ENCODE results near the gene MAML2.

MAML2 gene

DNA sequence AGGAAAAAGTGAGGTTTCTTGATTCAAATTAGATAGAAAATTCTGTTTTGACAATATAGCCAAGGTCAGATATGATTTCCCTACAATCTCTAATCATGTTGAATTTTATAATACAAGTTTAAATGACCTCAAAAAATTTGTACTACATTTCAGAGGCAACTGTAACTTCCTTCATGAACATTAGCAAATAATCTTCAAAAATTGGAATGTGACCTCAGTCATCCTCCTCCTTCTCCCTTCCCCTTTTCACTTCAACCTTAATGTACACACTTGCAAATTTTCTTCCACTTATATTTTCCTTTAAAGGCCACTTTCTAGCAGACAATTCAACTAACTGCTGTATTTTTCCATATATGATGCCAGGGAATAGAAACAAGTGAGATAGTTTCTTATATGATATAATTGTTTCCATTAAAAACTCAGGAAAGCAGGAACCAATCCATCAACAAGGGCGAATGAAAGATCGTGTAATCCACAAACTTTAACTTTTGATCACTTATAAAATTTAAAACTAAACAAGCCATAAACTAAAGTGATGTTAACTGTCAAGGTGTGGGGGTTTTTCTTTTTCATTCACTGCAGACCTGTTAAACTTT lies 60.3 kb downstream of the MAML2 start:
- no peak for DNase-seq (ENCODE audit: low read depth)
- TF ChIP-seq, protein P1, sequence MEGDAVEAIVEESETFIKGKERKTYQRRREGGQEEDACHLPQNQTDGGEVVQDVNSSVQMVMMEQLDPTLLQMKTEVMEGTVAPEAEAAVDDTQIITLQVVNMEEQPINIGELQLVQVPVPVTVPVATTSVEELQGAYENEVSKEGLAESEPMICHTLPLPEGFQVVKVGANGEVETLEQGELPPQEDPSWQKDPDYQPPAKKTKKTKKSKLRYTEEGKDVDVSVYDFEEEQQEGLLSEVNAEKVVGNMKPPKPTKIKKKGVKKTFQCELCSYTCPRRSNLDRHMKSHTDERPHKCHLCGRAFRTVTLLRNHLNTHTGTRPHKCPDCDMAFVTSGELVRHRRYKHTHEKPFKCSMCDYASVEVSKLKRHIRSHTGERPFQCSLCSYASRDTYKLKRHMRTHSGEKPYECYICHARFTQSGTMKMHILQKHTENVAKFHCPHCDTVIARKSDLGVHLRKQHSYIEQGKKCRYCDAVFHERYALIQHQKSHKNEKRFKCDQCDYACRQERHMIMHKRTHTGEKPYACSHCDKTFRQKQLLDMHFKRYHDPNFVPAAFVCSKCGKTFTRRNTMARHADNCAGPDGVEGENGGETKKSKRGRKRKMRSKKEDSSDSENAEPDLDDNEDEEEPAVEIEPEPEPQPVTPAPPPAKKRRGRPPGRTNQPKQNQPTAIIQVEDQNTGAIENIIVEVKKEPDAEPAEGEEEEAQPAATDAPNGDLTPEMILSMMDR (conservative IDR thresholded peaks at IDR 0.05; ENCODE audit: control insufficient read depth, insufficient read depth, low read depth, low read length): no peak
- no peak overlapping the region for H3K4me3 ChIP-seq (ENCODE audit: control insufficient read depth, low read depth, low read length)

GRCh38 chr11:96280444-96280843 lies 62.6 kb downstream of the MAML2 start:
- no peak for DNase-seq (ENCODE audit: low read depth)
- TF ChIP-seq, protein P1 (conservative IDR thresholded peaks at IDR 0.05; ENCODE audit: control insufficient read depth, insufficient read depth, low read depth, low read length): no peak
- no peak overlapping the region for H3K4me3 ChIP-seq (ENCODE audit: control insufficient read depth, low read depth, low read length)

DNA sequence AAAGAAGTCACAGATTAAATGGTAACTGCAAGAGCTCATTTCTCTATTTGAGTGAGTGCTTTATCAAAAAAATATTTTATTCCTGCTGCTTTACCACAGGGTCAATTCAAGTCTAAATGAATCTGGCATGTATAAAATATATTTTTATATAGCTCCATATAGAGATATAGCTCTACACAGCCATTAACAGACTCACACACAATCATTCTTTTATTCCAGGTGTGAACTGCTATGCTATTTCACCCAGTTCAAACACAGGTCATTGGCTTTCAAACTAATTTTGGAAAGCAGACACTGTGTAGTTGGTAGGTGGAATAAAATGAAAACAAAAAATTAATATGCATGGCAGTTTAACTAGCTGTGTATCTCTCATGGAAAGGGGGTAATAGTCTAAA lies 63.1 kb downstream of the MAML2 start:
- no peak for DNase-seq (ENCODE audit: low read depth)
- TF ChIP-seq, protein P1 (conservative IDR thresholded peaks at IDR 0.05; ENCODE audit: control insufficient read depth, insufficient read depth, low read depth, low read length): no peak
- no peak overlapping the region for H3K4me3 ChIP-seq (ENCODE audit: control insufficient read depth, low read depth, low read length)

DNA sequence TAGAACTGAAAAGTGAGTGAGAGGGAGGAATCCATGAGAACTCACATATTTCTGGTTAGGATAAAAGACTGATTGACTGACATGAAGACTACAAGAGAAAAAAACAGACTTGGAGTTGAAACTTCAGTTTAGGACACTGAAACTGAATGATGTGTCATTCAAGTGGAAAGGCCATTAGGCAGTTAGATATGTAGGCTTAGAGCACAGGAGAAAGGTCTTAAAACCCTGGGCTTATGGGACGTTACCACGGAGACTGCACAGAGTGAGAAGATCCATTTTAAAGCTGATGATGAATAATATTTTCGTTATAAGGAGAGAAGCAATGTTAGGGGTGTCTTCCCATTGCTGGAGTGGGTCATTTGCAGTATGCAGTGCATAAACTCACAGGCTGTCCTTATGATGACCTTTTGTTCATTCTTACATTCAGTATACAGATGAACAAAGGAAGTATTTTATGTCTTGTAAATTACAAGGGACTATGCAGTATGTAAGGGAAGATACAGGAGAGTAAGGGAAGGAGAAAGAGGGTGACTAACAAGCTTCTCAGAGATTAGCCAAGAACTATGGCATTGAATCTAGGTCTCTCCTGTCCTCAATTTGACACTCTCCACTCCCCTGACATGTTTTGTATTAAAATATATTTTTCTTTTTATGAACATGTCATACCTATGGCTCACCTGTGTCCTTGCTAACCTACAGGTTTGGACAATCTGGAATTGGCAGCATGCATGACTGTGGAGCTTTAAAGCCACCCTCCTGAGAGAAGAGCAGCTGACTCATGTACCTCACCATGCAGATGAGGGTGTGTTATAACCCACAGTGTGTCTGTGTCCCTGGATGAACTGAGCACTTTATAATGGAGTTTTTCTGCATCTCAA lies 63.7 kb downstream of the MAML2 start:
- no peak overlapping the region for H3K4me3 ChIP-seq (ENCODE audit: control insufficient read depth, low read depth, low read length)
- peak; percentile 83 for DNase-seq (ENCODE audit: low read depth)
- TF ChIP-seq, protein P1 (conservative IDR thresholded peaks at IDR 0.05; ENCODE audit: control insufficient read depth, insufficient read depth, low read depth, low read length): no peak

- DNase-seq (ENCODE audit: low read depth): peak; percentile 60
- H3K4me3 ChIP-seq (ENCODE audit: control insufficient read depth, low read depth, low read length): no peak overlapping the region
- TF ChIP-seq, protein P1 (conservative IDR thresholded peaks at IDR 0.05; ENCODE audit: control insufficient read depth, insufficient read depth, low read depth, low read length): no peak
These were observed 64.7 kb downstream of the MAML2 start for GRCh38 chr11:96278039-96278897.

DNA sequence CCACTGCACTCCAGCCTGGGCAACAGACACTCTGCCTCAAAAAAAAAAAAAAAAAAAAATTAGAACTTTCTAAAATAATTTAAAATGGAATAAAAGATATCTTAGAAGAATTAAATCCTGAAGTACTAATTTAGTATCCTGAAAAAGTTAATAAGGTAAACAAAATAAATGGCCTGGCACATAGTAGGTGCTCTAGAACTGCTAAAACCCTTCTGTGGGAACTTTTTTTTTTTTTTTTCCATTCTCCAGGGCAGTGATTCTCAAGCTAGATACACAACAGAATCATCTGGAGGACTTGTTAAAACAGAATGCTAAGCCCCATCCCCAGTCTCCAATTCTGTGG lies 65.3 kb downstream of the MAML2 start:
- TF ChIP-seq, protein P1 (conservative IDR thresholded peaks at IDR 0.05; ENCODE audit: control insufficient read depth, insufficient read depth, low read depth, low read length): no peak
- DNase-seq (ENCODE audit: low read depth): no peak
- no peak overlapping the region for H3K4me3 ChIP-seq (ENCODE audit: control insufficient read depth, low read depth, low read length)
